Activated CD8-positive, alpha-beta T cell treated with anti-CD3 and anti-CD28 coated beads for 36 hours (primary cell): Measurements from ENCODE around the gene BRSK2. TPM values are rescaled to one million over a fixed set of nuclear protein-coding genes. Genes with fewer than 3 reads are reported as not detected.
A peak's percentile ranks its signal among the peaks of the same experiment; 100 is the strongest.
"Not testable (repeated sequence)": the region's sequence is repeated elsewhere in the genome, so short reads cannot be mapped to it uniquely, and the experiment has no call there.

ENCODE experiments used
- ATAC-seq: fragments of 200-7000 bp; cut with Tn5 transposase; one replicate; pipeline ENCODE4 v1.10.0; 2021; ENCODE audit warnings: mild to moderate bottlenecking, moderate library complexity
- CTCF ChIA-PET: fragments of 350-600 bp; sonication (Branson Sonifier 250); formaldehyde crosslinking; loops from one replicate; lab custom pipeline; 2021; ENCODE audit warnings: antibody characterized with exemption; lab: Charles Lee
- POLR2A ChIA-PET: fragments of 350-600 bp; sonication (Branson Sonifier 250); formaldehyde crosslinking; loops from one replicate; lab custom pipeline; 2021; ENCODE audit warnings: antibody characterized with exemption; lab: Charles Lee
- DNase-seq: peaks from one replicate; pipeline ENCODE4 v3.0.0-alpha.2; 2020
- H3K27ac Mint-ChIP-seq: one replicate; pipeline ENCODE4 v1.8.0; 2021; ENCODE audit warnings: mild to moderate bottlenecking, mixed read lengths
- H3K27me3 Mint-ChIP-seq: one replicate; pipeline ENCODE4 v1.8.0; 2021; ENCODE audit warnings: mixed read lengths
- H3K36me3 Mint-ChIP-seq: one replicate; pipeline ENCODE4 v1.8.0; 2021; ENCODE audit warnings: low read depth, mixed read lengths
- H3K4me1 Mint-ChIP-seq: one replicate; pipeline ENCODE4 v1.8.0; 2021; ENCODE audit warnings: low read depth, mixed read lengths
- H3K4me3 Mint-ChIP-seq: one replicate; pipeline ENCODE4 v1.8.0; 2021; ENCODE audit warnings: mild to moderate bottlenecking, moderate library complexity, mixed read lengths
- H3K9me3 Mint-ChIP-seq: one replicate; pipeline ENCODE4 v1.8.0; 2021; ENCODE audit warnings: mixed read lengths
- CTCF ChIP-seq: fragments of 200-600 bp; IDR thresholded peaks from one replicate; pipeline ENCODE4 v1.8.0; 2022; ENCODE audit warnings: antibody characterized with exemption, mild to moderate bottlenecking
- intact Hi-C: fragments of 100-400 bp; cut with micrococcal nuclease; formaldehyde crosslinking; loops from one replicate; pipeline ENCODE4 v1.10.0; 2022
- total RNA-seq, 2 experiments: library from RNA; stranded (reverse); gene quantifications; one replicate each; pipeline ENCODE4 v1.2.3, GENCODE V29; 2021

The BRSK2 gene
- total RNA-seq, 2 experiments from 2014 or later = 1.1 to 2.0 TPM

GRCh38 chr11:1343391-1344055 lies 46.2 kb upstream of the BRSK2 start:
- ChIA-PET CTCF (interaction anchor here (1.3 kb wide), 1 partner anchor 230 kb away, joined by 3 read pairs; no protein-coding TSS in a partner anchor), POLR2A (interaction anchor here (0.6 kb wide), 1 partner anchor 424 kb away, joined by 3 read pairs; no protein-coding TSS in a partner anchor)
- H3K9me3 Mint-ChIP-seq = no peaks in the 10 kb centered on the region
- intact Hi-C loops = no loop called here
- ATAC-seq = no peak
- H3K36me3 Mint-ChIP-seq = no peaks in the 10 kb centered on the region
- no peak for TF ChIP-seq CTCF
- no peaks in the 10 kb centered on the region for H3K27me3 Mint-ChIP-seq
- no peak for DNase-seq
- H3K4me3 Mint-ChIP-seq = no peak overlapping the region
- peaks cover 4% of the 10 kb centered on the region for H3K4me1 Mint-ChIP-seq
- H3K27ac Mint-ChIP-seq = no peak overlapping the region

GRCh38 chr11:1344056-1344635 lies 45.6 kb upstream of the BRSK2 start:
- ATAC-seq (no peak), DNase-seq (no peak)
- Mint-ChIP-seq H3K9me3 (no peaks in the 10 kb centered on the region), H3K27me3 (no peaks in the 10 kb centered on the region), H3K27ac (no peak overlapping the region), H3K4me1 (peaks cover 4% of the 10 kb centered on the region), H3K4me3 (no peak overlapping the region), H3K36me3 (no peaks in the 10 kb centered on the region)
- CTCF ChIA-PET = no interaction called here
- POLR2A ChIA-PET = no interaction called here
- intact Hi-C loops = no loop called here
- no peak for TF ChIP-seq CTCF

GRCh38 chr11:1345737-1346513 lies 43.8 kb upstream of the BRSK2 start:
- CTCF ChIA-PET = no interaction called here
- H3K4me3 Mint-ChIP-seq = no peak overlapping the region

GRCh38 chr11:1346669-1347390 lies 42.9 kb upstream of the BRSK2 start:
- POLR2A ChIA-PET = no interaction called here

More at GRCh38 chr11:1345737-1346513, 43.8 kb upstream of the BRSK2 start:
- intact Hi-C loops = no loop called here
- POLR2A ChIA-PET = no interaction called here
- ATAC-seq (peak; percentile 76), DNase-seq (peak; percentile 38)
- Mint-ChIP-seq H3K9me3 (no peaks in the 10 kb centered on the region), H3K36me3 (no peaks in the 10 kb centered on the region), H3K4me1 (peaks cover 4% of the 10 kb centered on the region), H3K27me3 (no peaks in the 10 kb centered on the region), H3K27ac (peak overlapping the region; percentile 59)
- no peak for TF ChIP-seq CTCF

GRCh38 chr11:1347411-1347999 lies 42.2 kb upstream of the BRSK2 start:
- intact Hi-C loops, H3K4me3 Mint-ChIP-seq, H3K9me3 Mint-ChIP-seq, DNase-seq, H3K4me1 Mint-ChIP-seq, CTCF ChIA-PET, H3K27me3 Mint-ChIP-seq, H3K27ac Mint-ChIP-seq, POLR2A ChIA-PET, ATAC-seq, H3K36me3 Mint-ChIP-seq: not testable (repeated sequence)

More at GRCh38 chr11:1346669-1347390, 42.9 kb upstream of the BRSK2 start:
- CTCF ChIA-PET = no interaction called here
- no peaks in the 10 kb centered on the region for H3K27me3 Mint-ChIP-seq
- no peaks in the 10 kb centered on the region for H3K36me3 Mint-ChIP-seq
- intact Hi-C loops = no loop called here
- no peak overlapping the region for H3K4me3 Mint-ChIP-seq
- TF ChIP-seq CTCF = no peak
- H3K27ac Mint-ChIP-seq = no peak overlapping the region
- no peaks in the 10 kb centered on the region for H3K9me3 Mint-ChIP-seq
- ATAC-seq = no peak
- DNase-seq = no peak
- peaks cover 4% of the 10 kb centered on the region for H3K4me1 Mint-ChIP-seq
